VCaP (cell line): ENCODE results near the gene MAGOH.
"Not testable (repeated sequence)": the region's sequence is repeated elsewhere in the genome, so short reads cannot be mapped to it uniquely, and the experiment has no call there.

Experiments used
- H3K27ac ChIP-seq: fragments of 450-650 bp; 2 replicates; pipeline ENCODE4 v1.5.1; 2017
- TF ChIP-seq, protein P1 (sequence below): fragments of 450-650 bp; conservative IDR thresholded peaks from 2 replicates; pipeline ENCODE4 v1.5.1; 2017; ENCODE audit warnings: mild to moderate bottlenecking, moderate library complexity

MAGOH gene

DNA sequence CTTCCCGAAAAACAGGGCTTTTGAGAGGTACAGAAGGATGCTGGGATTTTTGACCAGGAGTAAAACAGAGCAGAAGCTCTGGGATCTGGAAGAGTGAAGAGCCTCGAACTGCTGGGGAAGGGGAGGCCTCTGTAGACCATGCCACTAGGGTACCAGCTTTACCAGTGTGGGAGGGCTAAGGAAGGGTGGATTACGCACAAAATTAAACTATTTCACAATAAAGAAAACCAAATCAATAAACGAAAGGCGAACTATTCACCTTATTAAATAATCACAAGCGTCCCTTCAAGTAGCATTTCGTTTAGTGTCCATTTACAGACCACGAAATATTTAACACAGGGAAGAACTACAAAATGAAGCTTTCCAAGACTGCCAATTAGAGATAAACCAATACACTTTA is 18.6 kb downstream of the MAGOH start:
- TF ChIP-seq, protein P1, sequence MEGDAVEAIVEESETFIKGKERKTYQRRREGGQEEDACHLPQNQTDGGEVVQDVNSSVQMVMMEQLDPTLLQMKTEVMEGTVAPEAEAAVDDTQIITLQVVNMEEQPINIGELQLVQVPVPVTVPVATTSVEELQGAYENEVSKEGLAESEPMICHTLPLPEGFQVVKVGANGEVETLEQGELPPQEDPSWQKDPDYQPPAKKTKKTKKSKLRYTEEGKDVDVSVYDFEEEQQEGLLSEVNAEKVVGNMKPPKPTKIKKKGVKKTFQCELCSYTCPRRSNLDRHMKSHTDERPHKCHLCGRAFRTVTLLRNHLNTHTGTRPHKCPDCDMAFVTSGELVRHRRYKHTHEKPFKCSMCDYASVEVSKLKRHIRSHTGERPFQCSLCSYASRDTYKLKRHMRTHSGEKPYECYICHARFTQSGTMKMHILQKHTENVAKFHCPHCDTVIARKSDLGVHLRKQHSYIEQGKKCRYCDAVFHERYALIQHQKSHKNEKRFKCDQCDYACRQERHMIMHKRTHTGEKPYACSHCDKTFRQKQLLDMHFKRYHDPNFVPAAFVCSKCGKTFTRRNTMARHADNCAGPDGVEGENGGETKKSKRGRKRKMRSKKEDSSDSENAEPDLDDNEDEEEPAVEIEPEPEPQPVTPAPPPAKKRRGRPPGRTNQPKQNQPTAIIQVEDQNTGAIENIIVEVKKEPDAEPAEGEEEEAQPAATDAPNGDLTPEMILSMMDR = no peak
- H3K27ac ChIP-seq = peak overlapping the region; percentile 95

DNA sequence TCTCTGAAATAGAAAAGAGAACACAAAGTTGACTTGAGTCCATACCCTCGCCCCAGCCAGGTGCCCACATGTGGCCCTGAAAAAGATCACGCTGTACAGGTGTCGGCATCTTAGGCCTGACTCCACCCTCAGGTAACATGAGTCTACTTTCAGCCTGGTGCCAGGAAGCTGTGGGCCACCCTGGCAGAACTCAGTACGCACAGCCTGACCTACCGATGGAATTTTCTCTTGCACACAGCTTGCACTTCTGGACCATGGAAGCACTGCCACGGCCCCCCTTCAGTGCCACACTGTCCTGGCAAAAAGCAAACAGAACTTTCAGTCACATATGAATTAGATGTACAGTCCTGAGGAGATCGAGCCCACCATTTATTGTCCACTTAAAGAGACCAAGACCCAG is 20.1 kb downstream of the MAGOH start:
- TF ChIP-seq, protein P1 = no peak
- H3K27ac ChIP-seq = peak overlapping the region; percentile 95

DNA sequence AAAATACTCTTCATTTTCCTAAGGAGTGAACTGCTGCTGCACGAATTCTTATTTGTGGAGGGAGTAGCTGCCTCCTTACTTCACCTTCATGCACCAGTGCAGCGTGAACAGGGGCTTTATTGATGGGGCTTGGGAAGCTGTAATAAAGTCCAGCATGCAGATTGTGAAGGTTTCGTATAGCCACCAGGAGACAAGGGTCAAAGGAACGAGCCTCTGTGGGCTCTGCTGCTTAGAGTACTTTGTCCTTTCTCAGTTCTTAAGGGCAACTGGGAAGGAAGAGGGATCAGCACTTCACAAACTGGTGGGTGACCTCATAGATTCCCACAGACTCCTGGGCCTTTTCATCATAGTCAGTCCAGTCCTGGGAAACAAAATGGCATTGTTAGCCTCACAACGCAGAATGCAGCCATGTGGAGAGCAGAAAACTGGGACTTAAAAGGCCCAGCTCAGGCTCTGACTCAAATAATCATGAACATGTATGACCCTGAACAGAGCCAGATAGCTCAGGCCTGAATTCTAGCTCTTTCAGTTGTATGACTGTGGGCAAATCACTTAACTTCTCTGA is 23.9 kb downstream of the MAGOH start:
- TF ChIP-seq, protein P1 = no peak
- no peak overlapping the region for H3K27ac ChIP-seq

GRCh38 chr1:53210954-53211353 is 27.4 kb downstream of the MAGOH start:
- H3K27ac ChIP-seq = no peak overlapping the region
- TF ChIP-seq, protein P1 = no peak

GRCh38 chr1:53210352-53210751 is 28.0 kb downstream of the MAGOH start:
- TF ChIP-seq, protein P1 = no peak
- H3K27ac ChIP-seq = no peak overlapping the region

GRCh38 chr1:53207726-53208125 is 30.6 kb downstream of the MAGOH start:
- TF ChIP-seq, protein P1 = no peak
- H3K27ac ChIP-seq = no peak overlapping the region

DNA sequence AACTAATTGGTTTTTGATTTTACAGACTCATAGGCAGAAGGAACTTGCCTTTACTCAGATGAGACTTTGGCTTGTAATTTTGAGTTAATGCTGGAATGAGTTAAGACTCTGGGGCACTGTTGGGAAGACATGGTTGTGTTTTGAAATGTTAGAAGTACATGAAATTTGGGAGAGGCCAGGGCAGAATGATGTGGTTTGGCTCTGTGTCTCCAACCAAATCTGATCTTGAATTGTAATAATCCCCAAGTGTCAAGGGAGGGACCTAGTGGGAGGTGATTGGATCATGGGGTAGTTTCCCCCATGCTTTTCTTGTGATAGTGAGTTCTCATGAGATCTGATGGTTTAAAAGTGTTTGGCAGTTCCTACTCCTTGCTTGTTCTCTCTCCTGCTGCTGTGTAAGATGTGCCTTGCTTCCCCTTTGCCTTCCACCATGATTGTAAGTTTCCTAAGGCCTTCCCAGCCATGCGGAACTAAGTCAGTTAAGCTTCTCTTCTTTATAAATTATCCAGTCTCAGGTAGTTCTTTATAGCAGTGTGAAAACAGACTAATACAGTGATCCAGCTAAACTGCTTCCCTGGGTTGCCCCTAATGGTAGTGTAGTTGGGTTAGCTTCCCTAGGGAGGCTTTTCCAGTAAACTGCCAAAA is 31.5 kb downstream of the MAGOH start:
- TF ChIP-seq, protein P1 = no peak
- no peak overlapping the region for H3K27ac ChIP-seq

DNA sequence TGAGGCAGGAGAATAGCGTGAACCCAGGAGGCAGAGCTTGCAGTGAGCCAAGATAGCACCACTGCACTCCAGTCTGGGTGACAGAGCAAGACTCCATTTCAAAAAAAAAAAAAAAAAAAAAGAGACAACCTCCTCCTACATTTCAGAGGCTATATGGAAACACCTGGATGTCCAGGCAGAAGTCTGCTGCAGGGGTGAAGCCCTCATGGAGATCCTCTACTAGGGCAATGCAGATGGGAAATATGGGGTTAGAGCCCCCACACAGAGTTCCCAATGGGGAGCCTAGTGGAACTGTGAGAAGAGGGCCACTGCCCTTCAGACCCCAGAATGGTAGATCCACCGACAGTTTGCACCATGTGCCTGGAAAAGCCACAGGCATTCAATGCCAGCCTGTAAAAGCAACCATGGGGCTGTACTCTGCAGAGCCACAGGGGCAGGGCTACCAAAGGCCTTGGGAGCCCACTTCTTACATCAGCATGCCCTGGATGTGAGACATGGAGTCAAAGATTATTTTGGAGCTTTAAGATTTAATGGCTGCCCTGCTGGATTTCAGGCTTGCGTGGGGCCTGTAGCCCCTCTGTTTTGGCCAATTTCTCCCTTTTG is 32.1 kb downstream of the MAGOH start:
- H3K27ac ChIP-seq = not testable (repeated sequence)

- not testable (repeated sequence) for H3K27ac ChIP-seq
Observed at GRCh38 chr1:53205496-53205895, 32.8 kb downstream of the MAGOH start.
